Smooth muscle cell (in vitro differentiated cells): ENCODE results near the gene CDH4. TPM values are rescaled to one million over a fixed set of nuclear protein-coding genes. Genes with fewer than 3 reads are reported as not detected.

Source experiments
- DNase-seq: peaks from one replicate; lab custom pipeline; 2025; ENCODE audit not compliant: unreplicated experiment; lab: John Stamatoyannopoulos, UW
- H2AFZ ChIP-seq: fragments of 200-600 bp; sonication (generic); 2 replicates; pipeline ENCODE4 v1.6.0; 2016; ENCODE audit warnings: antibody characterized with exemption, low read depth, mild to moderate bottlenecking
- H3F3A ChIP-seq: fragments of 200-600 bp; sonication (generic); 2 replicates; pipeline ENCODE4 v1.6.0; 2017; ENCODE audit warnings: antibody characterized with exemption, low read depth
- H3K27ac ChIP-seq: fragments of 200-600 bp; sonication (generic); 2 replicates; pipeline ENCODE4 v1.5.1; 2016; ENCODE audit warnings: low read depth, mild to moderate bottlenecking
- H3K27me3 ChIP-seq: fragments of 200-600 bp; sonication (generic); 2 replicates; pipeline ENCODE4 v1.6.1; 2016; ENCODE audit warnings: low read depth, mild to moderate bottlenecking
- H3K36me3 ChIP-seq: fragments of 200-600 bp; sonication (generic); 2 replicates; pipeline ENCODE4 v1.5.1; 2016; ENCODE audit warnings: low read depth
- H3K4me1 ChIP-seq: fragments of 200-600 bp; sonication (generic); 2 replicates; pipeline ENCODE4 v1.5.1; 2016; ENCODE audit warnings: low read depth
- H3K4me2 ChIP-seq: fragments of 200-600 bp; sonication (generic); 2 replicates; pipeline ENCODE4 v1.6.0; 2016; ENCODE audit warnings: mild to moderate bottlenecking
- H3K4me3 ChIP-seq: fragments of 200-600 bp; sonication (generic); 2 replicates; pipeline ENCODE4 v1.5.1; 2016; ENCODE audit warnings: mild to moderate bottlenecking
- H3K79me2 ChIP-seq: fragments of 200-600 bp; sonication (generic); 2 replicates; pipeline ENCODE4 v1.6.0; 2016; ENCODE audit warnings: low read depth, mild to moderate bottlenecking
- H3K9ac ChIP-seq: fragments of 200-600 bp; sonication (generic); 2 replicates; pipeline ENCODE4 v1.6.0; 2016; ENCODE audit warnings: low read depth
- H3K9me3 ChIP-seq: fragments of 200-600 bp; sonication (generic); replicated peaks from 2 replicates; pipeline ENCODE4 v1.5.1; 2016; ENCODE audit warnings: low read depth
- H4K20me1 ChIP-seq: fragments of 200-600 bp; sonication (generic); 2 replicates; pipeline ENCODE4 v1.6.0; 2016; ENCODE audit warnings: low read depth
- CTCF ChIP-seq: fragments of 200-600 bp; sonication (generic); IDR thresholded peaks from 2 replicates; pipeline ENCODE4 v1.5.1; 2017; ENCODE audit warnings: borderline replicate concordance, mild to moderate bottlenecking, antibody characterized with exemption; ENCODE audit not compliant: insufficient read depth, poor library complexity, severe bottlenecking
- WGBS: methylation state at CpG from one replicate; pipeline ENCODE4 v1.1.7; 2016; ENCODE audit warnings: low lambda C conversion rate; 5-methylcytosine and 5-hydroxymethylcytosine counted together
- polyA plus RNA-seq: library from polyadenylated mRNA; unstranded; fragments of >200 nt; fragmentation: Nextera tagmentation; extraction: Ambion mirVana; gene quantifications from 2 replicates; pipeline ENCODE4 v1.2.1, GENCODE V29; 2016
- total RNA-seq: library from RNA; depleted of rRNA; stranded (reverse); fragments of >200 nt; gene quantifications from 2 replicates; pipeline ENCODE4 v1.2.3, GENCODE V29; 2014

The CDH4 gene
- total and polyA plus RNA-seq, 2 experiments from 2014 or later, result 0.03 to 0.04 TPM

- Histone ChIP-seq H3K4me2 (no peak overlapping the region), H4K20me1 (no peaks in the 10 kb centered on the region), H3K9ac (no peak overlapping the region), H3K27me3 (no peaks in the 10 kb centered on the region), H3F3A (no peaks in the 10 kb centered on the region), H3K4me3 (no peak overlapping the region), H3K27ac (no peak overlapping the region), H3K9me3 (no peaks in the 10 kb centered on the region), H3K4me1 (no peaks in the 10 kb centered on the region), H2AFZ (no peak overlapping the region), H3K36me3 (no peaks in the 10 kb centered on the region), H3K79me2 (no peaks in the 10 kb centered on the region)
- WGBS, result 83% methylated on average over 16 of the region's 17 CpGs
- no peak for DNase-seq
- no peak for TF ChIP-seq CTCF
Observed at GRCh38 chr20:61297986-61298385, 45.9 kb downstream of the CDH4 start.

GRCh38 chr20:61298661-61299060 lies 46.6 kb downstream of the CDH4 start:
- Histone ChIP-seq H4K20me1 (no peaks in the 10 kb centered on the region), H3K4me2 (no peak overlapping the region), H3K27ac (no peak overlapping the region), H3F3A (no peaks in the 10 kb centered on the region), H3K79me2 (no peaks in the 10 kb centered on the region), H3K4me3 (no peak overlapping the region), H3K36me3 (no peaks in the 10 kb centered on the region), H3K9ac (no peak overlapping the region), H3K9me3 (no peaks in the 10 kb centered on the region), H2AFZ (no peak overlapping the region), H3K4me1 (no peaks in the 10 kb centered on the region), H3K27me3 (no peaks in the 10 kb centered on the region)
- DNase-seq, result no peak
- TF ChIP-seq CTCF, result no peak
- 95% methylated on average over 6 of the region's 6 CpGs for WGBS

GRCh38 chr20:61299104-61299503 lies 47.0 kb downstream of the CDH4 start:
- Histone ChIP-seq H3K4me1 (no peaks in the 10 kb centered on the region), H3F3A (no peaks in the 10 kb centered on the region), H3K36me3 (no peaks in the 10 kb centered on the region), H2AFZ (no peak overlapping the region), H3K4me3 (no peak overlapping the region), H3K79me2 (no peaks in the 10 kb centered on the region), H4K20me1 (no peaks in the 10 kb centered on the region), H3K9me3 (no peaks in the 10 kb centered on the region), H3K27me3 (no peaks in the 10 kb centered on the region), H3K4me2 (no peak overlapping the region), H3K9ac (no peak overlapping the region), H3K27ac (no peak overlapping the region)
- TF ChIP-seq CTCF, result no peak
- 90% methylated on average over 11 of the region's 11 CpGs for WGBS
- DNase-seq, result no peak

GRCh38 chr20:61299618-61300017 lies 47.6 kb downstream of the CDH4 start:
- no peak overlapping the region for H3K4me3 ChIP-seq
- no peak for DNase-seq
- H3K9ac ChIP-seq, result no peak overlapping the region
- no peaks in the 10 kb centered on the region for H3K4me1 ChIP-seq
- no peaks in the 10 kb centered on the region for H4K20me1 ChIP-seq
- no peaks in the 10 kb centered on the region for H3K36me3 ChIP-seq
- no peaks in the 10 kb centered on the region for H3F3A ChIP-seq
- H3K4me2 ChIP-seq, result no peak overlapping the region
- no peaks in the 10 kb centered on the region for H3K79me2 ChIP-seq
- H3K27me3 ChIP-seq, result no peaks in the 10 kb centered on the region
- no peak overlapping the region for H3K27ac ChIP-seq
- no peak overlapping the region for H2AFZ ChIP-seq
- TF ChIP-seq CTCF, result no peak
- H3K9me3 ChIP-seq, result no peaks in the 10 kb centered on the region
- WGBS, result 27% methylated on average over 7 of the region's 7 CpGs
